Measurements from ENCODE around the gene SAXO1. TPM values are rescaled to one million over a fixed set of nuclear protein-coding genes. Genes with fewer than 3 reads are reported as not detected.
A peak's percentile ranks its signal among the peaks of the same experiment; 100 is the strongest.
"Not testable (repeated sequence)": the region's sequence is repeated elsewhere in the genome, so short reads cannot be mapped to it uniquely, and the experiment has no call there.

The SAXO1 gene
- total RNA-seq, 2 donors from 2014 or later: not detected

GRCh38 chr9:18976709-18977531, 56.1 kb downstream of the SAXO1 start:
- ATAC-seq (no peak), DNase-seq (no peak)
- intact Hi-C loops (cut with DNase I, micrococcal nuclease): no loop called here

GRCh38 chr9:18976221-18976708, 56.7 kb downstream of the SAXO1 start:
- ATAC-seq: no peak
- intact Hi-C loops (cut with DNase I, micrococcal nuclease): no loop called here

DNA sequence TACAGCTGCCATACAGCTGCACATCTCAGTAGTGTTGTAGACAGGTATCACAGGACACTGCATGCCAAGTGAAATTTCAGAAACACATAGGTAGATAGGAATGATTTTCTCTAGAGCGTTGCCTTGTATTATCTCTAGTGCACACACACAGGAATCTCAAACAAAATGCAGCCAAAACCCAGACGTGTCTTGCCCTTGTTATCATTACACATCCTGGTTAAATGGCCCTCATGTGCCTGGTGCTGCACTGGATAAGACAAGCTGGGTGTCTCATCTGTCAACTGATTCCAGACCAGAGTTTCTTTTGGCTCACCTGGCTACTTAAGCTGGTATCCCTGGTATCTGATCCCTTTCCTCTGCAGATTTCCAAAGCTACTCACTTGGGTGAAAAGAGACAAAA, 59.7 kb downstream of the SAXO1 start:
- ATAC-seq (no peak), DNase-seq (no peak)
- intact Hi-C loops (cut with DNase I, micrococcal nuclease): no loop called here

More at GRCh38 chr9:18976221-18976708, 56.7 kb downstream of the SAXO1 start:
- no peak for DNase-seq

DNA sequence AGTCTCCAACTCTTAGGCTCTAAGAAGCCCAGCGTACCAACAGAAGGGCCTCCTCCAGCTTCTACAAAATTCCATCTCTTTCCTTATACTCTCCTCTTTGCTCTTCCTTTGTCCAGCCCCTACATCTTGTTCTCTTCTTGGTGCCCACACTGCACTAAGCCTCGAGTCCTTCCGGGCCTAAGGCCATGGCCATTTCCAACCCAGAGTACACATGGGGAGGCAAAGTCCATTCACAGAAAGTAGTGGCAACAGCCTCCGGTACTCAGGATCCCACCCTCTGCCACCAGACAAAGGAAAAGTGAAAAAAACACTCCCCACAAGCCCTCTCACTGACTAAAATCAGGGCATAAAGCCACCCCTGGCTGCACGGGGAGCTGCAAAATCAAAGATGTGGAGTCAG, 60.3 kb downstream of the SAXO1 start:
- intact Hi-C loops (cut with DNase I, micrococcal nuclease): no loop called here
- no peak for ATAC-seq
- no peak for DNase-seq

GRCh38 chr9:18971909-18972308, 61.1 kb downstream of the SAXO1 start:
- DNase-seq (no peak), ATAC-seq (no peak)
- intact Hi-C loops (cut with DNase I, micrococcal nuclease): no loop called here

DNA sequence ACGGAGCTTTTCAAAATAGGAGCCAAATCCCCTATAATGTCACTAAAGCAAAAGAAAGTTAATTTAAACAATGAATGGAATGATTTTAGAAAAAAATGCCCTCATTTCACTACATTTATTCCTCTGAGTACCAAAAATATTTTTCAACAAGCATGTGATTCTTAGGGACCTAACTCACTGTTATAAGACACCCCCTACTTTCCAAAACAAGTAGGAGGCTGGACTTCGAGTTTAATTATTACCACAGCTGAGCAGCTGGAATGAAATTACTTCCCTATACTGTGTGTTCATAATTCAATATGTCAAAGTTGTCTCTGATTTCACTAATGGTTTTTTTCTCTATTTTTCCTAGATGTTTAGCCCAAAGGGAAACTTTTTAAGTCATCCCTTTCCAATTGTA, 61.6 kb downstream of the SAXO1 start:
- DNase-seq (no peak), ATAC-seq (peak; percentile 39)
- intact Hi-C loops (cut with DNase I, micrococcal nuclease): no loop called here

GRCh38 chr9:18970393-18970792, 62.6 kb downstream of the SAXO1 start:
- intact Hi-C loops (cut with DNase I, micrococcal nuclease): no loop called here
- DNase-seq: no peak
- no peak for ATAC-seq

GRCh38 chr9:18969128-18969527, 63.9 kb downstream of the SAXO1 start:
- ATAC-seq: no peak
- DNase-seq: no peak
- intact Hi-C loops (cut with DNase I, micrococcal nuclease): no loop called here

GRCh38 chr9:18955626-18956025, 77.4 kb downstream of the SAXO1 start:
- DNase-seq (no peak), ATAC-seq (no peak)
- intact Hi-C loops (cut with DNase I, micrococcal nuclease): no loop called here

GRCh38 chr9:18951936-18952335, 81.1 kb downstream of the SAXO1 start:
- no peak for ATAC-seq
- no peak for DNase-seq
- intact Hi-C loops (cut with DNase I, micrococcal nuclease): no loop called here

DNA sequence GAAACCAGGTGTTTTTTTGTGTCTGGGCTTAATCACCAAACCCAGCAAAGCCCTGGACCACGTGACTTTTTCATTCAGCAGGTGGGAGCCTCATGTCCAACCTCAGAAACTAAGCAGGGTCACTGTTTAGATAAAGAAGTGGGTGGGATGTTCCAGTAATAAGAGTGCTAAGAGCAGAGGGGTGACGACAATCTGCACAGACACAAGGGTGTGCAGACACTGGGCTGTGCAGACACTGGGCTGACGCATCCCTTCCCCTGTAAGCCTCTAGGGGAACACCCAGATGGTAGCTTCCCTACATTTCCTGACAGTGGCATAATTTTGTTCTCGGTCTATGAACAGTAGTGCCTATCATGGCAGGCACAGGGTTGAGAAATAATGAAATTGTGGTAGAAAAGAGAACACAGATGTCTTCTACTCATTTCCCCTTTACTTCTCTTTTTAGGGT, 85.1 kb downstream of the SAXO1 start:
- DNase-seq (no peak), ATAC-seq (no peak)
- intact Hi-C loops (cut with DNase I, micrococcal nuclease): no loop called here

DNA sequence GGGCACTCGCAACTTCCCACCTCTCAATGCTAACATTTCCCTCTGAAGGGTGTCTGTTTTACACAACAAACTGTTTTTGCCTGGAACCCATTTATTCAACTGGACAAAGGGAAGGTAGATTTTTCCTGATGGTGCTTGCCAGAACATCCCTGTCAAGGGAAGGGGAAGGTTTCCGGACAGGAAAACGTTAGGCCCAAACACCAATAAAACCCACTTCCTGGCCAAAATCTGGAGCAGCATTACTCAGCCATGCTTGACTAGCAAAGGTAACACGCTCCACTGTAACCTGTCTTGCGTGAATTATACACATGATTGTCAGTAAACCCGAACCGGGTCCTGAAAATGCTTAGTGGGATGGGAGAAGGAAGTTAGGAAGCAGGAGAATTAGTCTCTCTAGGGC, 90.2 kb downstream of the SAXO1 start:
- intact Hi-C loops (cut with DNase I, micrococcal nuclease): no loop called here
- DNase-seq (no peak), ATAC-seq (no peak)

DNA sequence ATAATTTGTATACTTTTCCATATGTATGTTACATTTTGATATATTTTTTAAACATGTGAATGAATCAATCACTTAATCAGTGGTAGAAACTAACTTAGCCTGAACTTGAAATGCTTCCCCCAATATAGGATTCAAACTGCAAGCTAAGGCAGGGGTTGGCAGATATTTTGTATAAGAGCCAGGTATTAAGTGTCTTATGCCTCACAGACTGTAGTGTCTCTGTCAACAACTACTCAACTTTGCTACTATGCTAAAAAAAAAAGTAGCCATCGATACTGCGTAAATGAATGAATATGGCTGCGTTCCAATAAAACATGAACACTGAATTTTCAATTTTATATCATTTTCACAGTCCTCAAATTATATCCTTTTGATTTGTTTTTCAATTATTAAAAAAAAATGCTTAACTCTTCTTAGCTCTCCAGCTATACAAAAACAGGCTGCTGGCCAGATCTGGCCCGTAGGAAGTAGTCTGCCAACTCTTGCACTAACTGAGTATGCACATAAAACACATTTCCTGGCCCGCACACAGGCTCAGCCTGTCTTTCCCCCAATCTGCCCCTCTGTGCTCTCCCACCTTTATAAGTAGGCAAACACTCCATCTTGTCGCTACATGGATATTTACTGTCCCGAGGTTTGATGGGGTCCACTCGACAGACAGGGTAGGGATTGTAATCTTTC, 91.8 kb downstream of the SAXO1 start:
- ATAC-seq (no peak), DNase-seq (no peak)
- intact Hi-C loops (cut with DNase I, micrococcal nuclease): no loop called here

DNA sequence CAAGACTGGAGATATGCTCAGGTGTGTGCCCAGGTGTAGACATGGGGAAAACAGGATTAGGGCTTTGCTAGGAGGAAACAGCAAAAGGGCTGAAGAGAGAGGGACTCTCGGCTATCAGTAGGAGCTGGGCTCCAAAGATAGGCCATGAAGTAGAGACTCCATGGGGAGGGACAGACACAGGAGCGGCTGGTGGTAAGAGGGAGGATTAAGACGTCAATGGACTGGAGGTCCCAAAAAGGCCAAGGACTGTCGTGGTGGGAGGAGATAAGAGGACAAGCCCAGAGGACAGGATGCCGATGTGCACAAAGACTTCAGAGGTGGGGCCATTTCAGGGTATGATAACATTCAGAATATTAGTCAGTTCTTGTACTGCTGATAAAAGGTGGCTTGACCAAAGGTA, 93.1 kb downstream of the SAXO1 start:
- no peak for DNase-seq
- intact Hi-C loops (cut with DNase I, micrococcal nuclease): no loop called here
- ATAC-seq: no peak

DNA sequence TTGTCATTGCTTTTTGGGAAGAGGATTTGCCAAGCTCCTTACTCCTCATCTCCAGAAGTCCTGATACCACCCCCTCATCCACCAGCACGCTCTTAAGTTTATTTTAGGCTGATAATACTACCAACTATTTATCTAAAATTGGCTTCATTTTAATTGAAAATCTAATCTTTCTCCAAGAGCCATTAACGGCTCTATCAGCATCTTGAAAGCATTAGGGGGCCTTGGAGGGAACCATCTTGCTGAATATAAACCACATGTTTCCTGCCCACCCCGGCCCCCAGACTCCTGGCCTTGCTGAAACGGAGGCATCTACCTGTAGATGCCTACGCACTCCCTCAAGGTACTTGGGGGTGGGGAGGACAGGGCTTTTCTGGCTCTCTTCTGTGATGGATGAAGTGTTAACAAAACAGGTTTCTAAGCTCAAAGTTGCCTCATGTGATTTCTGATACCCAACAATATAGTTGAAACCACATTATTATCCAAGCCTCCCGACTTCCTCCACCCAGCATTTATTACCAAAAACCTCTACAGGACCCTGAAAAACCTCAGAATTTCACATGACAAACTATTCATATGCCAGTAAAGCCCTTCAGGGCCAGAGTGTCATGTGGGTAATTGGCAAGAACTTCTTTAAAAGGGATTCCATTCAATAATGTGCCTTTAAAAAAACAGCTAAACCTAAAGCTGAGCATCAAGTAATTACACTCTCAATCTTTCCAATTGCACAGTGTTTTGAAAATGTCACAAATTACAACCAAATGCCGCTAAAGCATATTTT, 96.7 kb downstream of the SAXO1 start:
- intact Hi-C loops (cut with DNase I, micrococcal nuclease): no loop called here
- no peak for DNase-seq
- ATAC-seq: no peak

- intact Hi-C loops (cut with DNase I, micrococcal nuclease): no loop called here
- ATAC-seq (no peak), DNase-seq (no peak)
Observed at GRCh38 chr9:18935541-18935940, 97.5 kb downstream of the SAXO1 start.

DNA sequence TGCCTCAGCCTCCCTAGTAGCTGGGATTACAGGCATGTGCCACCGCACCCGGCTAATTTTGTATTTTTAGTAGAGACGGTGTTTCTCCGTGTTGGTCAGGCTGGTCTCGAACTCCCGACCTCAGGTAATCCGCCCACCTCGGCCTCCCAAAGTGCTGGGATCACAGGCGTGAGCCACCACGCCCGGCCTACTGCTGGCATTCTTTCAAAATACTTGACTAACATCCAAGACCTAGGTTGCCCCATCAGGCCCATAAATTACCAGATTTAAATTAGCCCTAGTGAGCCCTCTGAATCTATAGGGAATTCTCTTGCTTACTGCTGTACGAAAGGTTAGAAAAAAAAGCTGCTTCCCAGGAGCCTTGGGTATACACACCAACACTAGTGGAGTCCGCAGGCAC, 102.4 kb downstream of the SAXO1 start:
- ATAC-seq; intact Hi-C loops (cut with DNase I, micrococcal nuclease); DNase-seq: not testable (repeated sequence)

- ATAC-seq (no peak), DNase-seq (no peak)
- intact Hi-C loops (cut with DNase I, micrococcal nuclease): no loop called here
Observed at GRCh38 chr9:18928711-18929110, 104.3 kb downstream of the SAXO1 start.

- DNase-seq (no peak), ATAC-seq (no peak)
- intact Hi-C loops (cut with DNase I, micrococcal nuclease): no loop called here
Observed at GRCh38 chr9:18926513-18926912, 106.5 kb downstream of the SAXO1 start.

DNA sequence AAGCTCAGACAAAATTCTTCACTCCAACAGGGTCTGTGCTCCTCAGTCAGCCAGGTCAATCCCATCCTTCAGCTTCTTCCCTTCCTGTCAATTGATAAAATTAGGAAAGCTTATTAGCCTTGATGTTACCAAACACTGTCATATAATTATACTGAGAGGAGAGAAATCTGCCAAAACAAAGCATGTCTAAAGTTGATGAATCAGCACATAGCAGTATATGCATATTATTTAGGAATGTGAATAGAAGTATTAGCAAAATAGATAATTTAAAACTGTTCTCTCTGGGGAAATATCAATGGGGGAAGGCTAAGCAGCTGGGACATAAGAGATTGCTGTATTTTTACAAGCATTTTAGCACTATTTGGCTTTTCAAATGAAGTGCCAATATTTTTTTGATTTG, 107.1 kb downstream of the SAXO1 start:
- ATAC-seq: no peak

More for the DNA sequence above, 107.1 kb downstream of the SAXO1 start:
- intact Hi-C loops (cut with DNase I, micrococcal nuclease): no loop called here
- no peak for DNase-seq
